ENCODE measurements around the gene C6orf136.
A peak's percentile ranks its signal among the peaks of the same experiment; 100 is the strongest.

The C6orf136 gene

GRCh38 chr6:30615958-30616810, 30.7 kb upstream of the C6orf136 start:
- peak in 1 of 2 donors; percentile 60 for DNase-seq

- peak; percentile 100 for DNase-seq
Observed at GRCh38 chr6:30616811-30617564, 29.9 kb upstream of the C6orf136 start, which contains the start of gene PPP1R10. PPP1R10 (minus strand) TSS chr6:30617243; CDS start chr6:30609944, 7,299 bp downstream.

- DNase-seq = peak; percentile 97 to 98
Observed at GRCh38 chr6:30617565-30618269, 29.2 kb upstream of the C6orf136 start, which contains the start of gene MRPS18B. MRPS18B (plus strand) TSS chr6:30617840; CDS start chr6:30617866, 26 bp downstream.

- no peak for DNase-seq
Observed at GRCh38 chr6:30618270-30618797, 28.6 kb upstream of the C6orf136 start.

GRCh38 chr6:30619561-30619960, 27.4 kb upstream of the C6orf136 start:
- no peak for DNase-seq

GRCh38 chr6:30625511-30625910, 21.4 kb upstream of the C6orf136 start:
- DNase-seq = no peak

- DNase-seq = peak; percentile 81
Observed at GRCh38 chr6:30626484-30627366, 20.2 kb upstream of the C6orf136 start, which contains the start of gene ATAT1. ATAT1 (plus strand) TSS chr6:30626874.

- no peak for DNase-seq
Observed at GRCh38 chr6:30635834-30636233, 11.1 kb upstream of the C6orf136 start.

GRCh38 chr6:30640481-30640880, 6.5 kb upstream of the C6orf136 start:
- DNase-seq = no peak

- no peak for DNase-seq
Observed at GRCh38 chr6:30641048-30641447, 5.9 kb upstream of the C6orf136 start.

- DNase-seq = peak in 1 of 2 donors; percentile 11
Observed at GRCh38 chr6:30643656-30644055, 3.3 kb upstream of the C6orf136 start.

- no peak for DNase-seq
Observed at GRCh38 chr6:30644769-30645168, 2.2 kb upstream of the C6orf136 start.

GRCh38 chr6:30645989-30646388, 944 bp upstream of the C6orf136 start:
- DNase-seq = no peak

GRCh38 chr6:30647242-30648116, 546 bp downstream of the C6orf136 start:
- DNase-seq = peak; percentile 68 to 78

GRCh38 chr6:30651143-30651542, 4.2 kb downstream of the C6orf136 start:
- DNase-seq = no peak

GRCh38 chr6:30654798-30655742, 8.1 kb downstream of the C6orf136 start:
- DNase-seq = no peak

GRCh38 chr6:30655743-30656094, 8.8 kb downstream of the C6orf136 start:
- DNase-seq = no peak

- DNase-seq = peak; percentile 81
Observed at GRCh38 chr6:30656513-30656912, 9.6 kb downstream of the C6orf136 start.

- no peak for DNase-seq
Observed at GRCh38 chr6:30657454-30657853, 10.5 kb downstream of the C6orf136 start.

All from inflammatory macrophage (primary cell).